ENCODE data around the gene ZCWPW2.
A peak's percentile ranks its signal among the peaks of the same experiment; 100 is the strongest.

Gene ZCWPW2

GRCh38 chr3:28467414-28467813 is 118.9 kb downstream of the ZCWPW2 start:
- TF ChIP-seq ZFX (IDR thresholded peaks at IDR 0.05): no peak
- TF ChIP-seq CTCF (conservative IDR thresholded peaks at IDR 0.05): no peak
- H3K27ac ChIP-seq: no peak overlapping the region

- TF ChIP-seq CTCF (conservative IDR thresholded peaks at IDR 0.05): peak; percentile 67
- TF ChIP-seq ZFX (IDR thresholded peaks at IDR 0.05): no peak
- no peak overlapping the region for H3K27ac ChIP-seq
Measured at GRCh38 chr3:28476194-28476593, 127.7 kb downstream of the ZCWPW2 start.

GRCh38 chr3:28476764-28477163 is 128.2 kb downstream of the ZCWPW2 start:
- TF ChIP-seq ZFX (IDR thresholded peaks at IDR 0.05) (no peak), CTCF (conservative IDR thresholded peaks at IDR 0.05) (no peak)
- no peak overlapping the region for H3K27ac ChIP-seq

- H3K27ac ChIP-seq: no peak overlapping the region
- TF ChIP-seq CTCF (conservative IDR thresholded peaks at IDR 0.05) (no peak), ZFX (IDR thresholded peaks at IDR 0.05) (no peak)
Measured at GRCh38 chr3:28485164-28485563, 136.6 kb downstream of the ZCWPW2 start.

- TF ChIP-seq ZFX (IDR thresholded peaks at IDR 0.05) (no peak), CTCF (conservative IDR thresholded peaks at IDR 0.05) (no peak)
Measured at GRCh38 chr3:28495301-28495700, 146.8 kb downstream of the ZCWPW2 start.

GRCh38 chr3:28502397-28502937 is 153.9 kb downstream of the ZCWPW2 start:
- TF ChIP-seq ZFX (IDR thresholded peaks at IDR 0.05): no peak
- no peak for TF ChIP-seq CTCF (conservative IDR thresholded peaks at IDR 0.05)

More at GRCh38 chr3:28495301-28495700, 146.8 kb downstream of the ZCWPW2 start:
- no peak overlapping the region for H3K27ac ChIP-seq

GRCh38 chr3:28504976-28505375 is 156.5 kb downstream of the ZCWPW2 start:
- no peak overlapping the region for H3K27ac ChIP-seq
- TF ChIP-seq ZFX (IDR thresholded peaks at IDR 0.05) (no peak), CTCF (conservative IDR thresholded peaks at IDR 0.05) (no peak)

More at GRCh38 chr3:28502397-28502937, 153.9 kb downstream of the ZCWPW2 start:
- no peak overlapping the region for H3K27ac ChIP-seq

Data from C4-2B (cell line).